ENCODE measurements around the gene MAP2K5.

Gene MAP2K5

GRCh38 chr15:67813104-67813634 lies 270.7 kb downstream of the MAP2K5 start:
- DNase-seq, result no peak

- no peak for DNase-seq
Measured at GRCh38 chr15:67815036-67815592, 272.6 kb downstream of the MAP2K5 start.

- no peak for DNase-seq
Measured at GRCh38 chr15:67816668-67817067, 274.2 kb downstream of the MAP2K5 start.

GRCh38 chr15:67818464-67818863 lies 276.0 kb downstream of the MAP2K5 start:
- DNase-seq, result no peak

GRCh38 chr15:67819636-67820035 lies 277.1 kb downstream of the MAP2K5 start:
- DNase-seq, result no peak

- no peak for DNase-seq
Measured at GRCh38 chr15:67820122-67820991, 277.9 kb downstream of the MAP2K5 start.

GRCh38 chr15:67820992-67821783 lies 278.7 kb downstream of the MAP2K5 start:
- no peak for DNase-seq

- DNase-seq, result no peak
Measured at GRCh38 chr15:67821784-67822440, 279.4 kb downstream of the MAP2K5 start.

GRCh38 chr15:67822537-67823313 lies 280.2 kb downstream of the MAP2K5 start:
- no peak for DNase-seq

GRCh38 chr15:67823314-67824196 lies 281.1 kb downstream of the MAP2K5 start:
- DNase-seq, result no peak

GRCh38 chr15:67824197-67824968 lies 281.9 kb downstream of the MAP2K5 start:
- DNase-seq, result no peak

GRCh38 chr15:67824976-67825880 lies 282.7 kb downstream of the MAP2K5 start, which contains the start of gene SKOR1:
SKOR1 (plus strand) TSS chr15:67825509; CDS start chr15:67825603, 94 bp downstream.
- no peak for DNase-seq

GRCh38 chr15:67825881-67826716 lies 283.6 kb downstream of the MAP2K5 start:
- no peak for DNase-seq

- no peak for DNase-seq
Measured at GRCh38 chr15:67826717-67827561, 284.4 kb downstream of the MAP2K5 start.

GRCh38 chr15:67827562-67828277 lies 285.2 kb downstream of the MAP2K5 start:
- DNase-seq, result no peak

- no peak for DNase-seq
Measured at GRCh38 chr15:67828278-67828968, 285.9 kb downstream of the MAP2K5 start.

Data from activated CD8-positive, alpha-beta memory T cell treated with anti-CD3 and anti-CD28 coated beads, Interleukin-2, amount 50 U/mL, for 4 hours (primary cell).